Mesodermal cell (in vitro differentiated cells): ENCODE data around the gene CYFIP1.
"Not testable (repeated sequence)": the region's sequence is repeated elsewhere in the genome, so short reads cannot be mapped to it uniquely, and the experiment has no call there.

ENCODE experiments used
- H3K27ac ChIP-seq: 2 replicates; pipeline ENCODE4 v1.7.0; 2013; ENCODE audit warnings: mild to moderate bottlenecking, low read depth, low read length, moderate library complexity; ENCODE audit not compliant: severe bottlenecking
- H3K36me3 ChIP-seq: 2 replicates; pipeline ENCODE4 v1.7.1; 2013; ENCODE audit warnings: mild to moderate bottlenecking, low read length, moderate library complexity; ENCODE audit not compliant: control insufficient read depth, insufficient read depth
- H3K4me1 ChIP-seq: one replicate; pipeline ENCODE4 v1.7.1; 2013; ENCODE audit warnings: mild to moderate bottlenecking, low read length; ENCODE audit not compliant: insufficient read depth, control insufficient read depth, poor library complexity, severe bottlenecking
- H3K4me3 ChIP-seq: 2 replicates; pipeline ENCODE4 v1.7.0; 2013; ENCODE audit warnings: low read length, control low read depth, mild to moderate bottlenecking; ENCODE audit not compliant: insufficient read depth, poor library complexity, severe bottlenecking; ENCODE audit errors: extremely low read depth
- H3K9me3 ChIP-seq: 2 replicates; pipeline ENCODE4 v1.7.1; 2013; ENCODE audit warnings: mild to moderate bottlenecking, low read length, moderate library complexity; ENCODE audit not compliant: control insufficient read depth
- WGBS, 2 experiments: methylation state at CpG; one replicate each; pipeline ENCODE4 v1.1.5; 2013; ENCODE audit warnings: missing lambda C conversion rate in 2 of 2; ENCODE audit not compliant: insufficient coverage in 2 of 2; 5-methylcytosine and 5-hydroxymethylcytosine counted together

CYFIP1 gene

GRCh38 chr15:22989576-22990477 is 9.7 kb upstream of the CYFIP1 start:
- no peak overlapping the region for H3K27ac ChIP-seq
- no peaks in the 10 kb centered on the region for H3K4me1 ChIP-seq
- H3K36me3 ChIP-seq, result peaks cover 8% of the 10 kb centered on the region
- WGBS, 2 experiments, result 77 to 83% methylated on average over 3 to 4 of the region's 7 CpGs
- no peaks in the 10 kb centered on the region for H3K9me3 ChIP-seq
- H3K4me3 ChIP-seq, result no peak overlapping the region

GRCh38 chr15:22988811-22989210 is 8.6 kb upstream of the CYFIP1 start:
- H3K36me3 ChIP-seq, result peaks cover 3% of the 10 kb centered on the region
- H3K4me3 ChIP-seq, result no peak overlapping the region
- H3K4me1 ChIP-seq, result no peaks in the 10 kb centered on the region
- WGBS, 2 experiments, result 89 to 100% methylated on average over 2 to 5 of the region's 7 CpGs
- H3K27ac ChIP-seq, result no peak overlapping the region
- no peaks in the 10 kb centered on the region for H3K9me3 ChIP-seq

- not testable (repeated sequence) for H3K27ac ChIP-seq, H3K4me1 ChIP-seq, H3K4me3 ChIP-seq, H3K36me3 ChIP-seq, H3K9me3 ChIP-seq
- 98% methylated on average over 7 to 8 of the region's 11 CpGs for WGBS, 2 experiments
Measured at GRCh38 chr15:22981931-22982330, 1.8 kb upstream of the CYFIP1 start.

GRCh38 chr15:22981051-22981840 is 1.1 kb upstream of the CYFIP1 start:
- Histone ChIP-seq H3K27ac (no peak overlapping the region), H3K4me1 (peaks cover 6% of the 10 kb centered on the region)
- 87% methylated on average over 15 to 19 of the region's 30 CpGs for WGBS, 2 experiments

GRCh38 chr15:22979238-22980188 is 655 bp downstream of the CYFIP1 start:
- Histone ChIP-seq H3K9me3 (no peaks in the 10 kb centered on the region), H3K36me3 (peaks cover 5% of the 10 kb centered on the region), H3K27ac (peak overlapping the region; percentile 66), H3K4me1 (peaks cover 12% of the 10 kb centered on the region), H3K4me3 (peak overlapping the region; percentile 85)
- WGBS, 2 experiments, result 0% methylated on average over 74 of the region's 88 CpGs

More at GRCh38 chr15:22981051-22981840, 1.1 kb upstream of the CYFIP1 start:
- Histone ChIP-seq H3K9me3 (no peaks in the 10 kb centered on the region), H3K36me3 (no peaks in the 10 kb centered on the region), H3K4me3 (peak overlapping the region; percentile 85)

- Histone ChIP-seq H3K36me3 (peaks cover 5% of the 10 kb centered on the region), H3K4me3 (peak overlapping the region; percentile 85), H3K27ac (no peak overlapping the region), H3K9me3 (no peaks in the 10 kb centered on the region), H3K4me1 (peaks cover 14% of the 10 kb centered on the region)
- WGBS, 2 experiments, result 16% methylated on average over 18 to 20 of the region's 22 CpGs
Measured at GRCh38 chr15:22978691-22979237, 1.4 kb downstream of the CYFIP1 start.

GRCh38 chr15:22974745-22975144 is 5.4 kb downstream of the CYFIP1 start:
- WGBS, 2 experiments, result 92 to 93% methylated on average over 3 of the region's 4 CpGs
- no peak overlapping the region for H3K4me3 ChIP-seq

GRCh38 chr15:22973987-22974386 is 6.2 kb downstream of the CYFIP1 start:
- H3K4me1 ChIP-seq, result peaks cover 13% of the 10 kb centered on the region
- H3K36me3 ChIP-seq, result peaks cover 19% of the 10 kb centered on the region
- WGBS, 2 experiments, result 86 to 100% methylated on average over 1 to 2 of the region's 4 CpGs
- no peak overlapping the region for H3K27ac ChIP-seq
- H3K9me3 ChIP-seq, result peaks cover 4% of the 10 kb centered on the region
- H3K4me3 ChIP-seq, result no peak overlapping the region

More at GRCh38 chr15:22974745-22975144, 5.4 kb downstream of the CYFIP1 start:
- Histone ChIP-seq H3K36me3 (peaks cover 17% of the 10 kb centered on the region), H3K9me3 (peaks cover 4% of the 10 kb centered on the region), H3K4me1 (peaks cover 12% of the 10 kb centered on the region), H3K27ac (no peak overlapping the region)

- Histone ChIP-seq H3K36me3 (peaks cover 19% of the 10 kb centered on the region), H3K9me3 (peaks cover 4% of the 10 kb centered on the region), H3K4me3 (no peak overlapping the region), H3K27ac (no peak overlapping the region), H3K4me1 (peaks cover 16% of the 10 kb centered on the region)
- 100% methylated on average over 1 of the region's 5 CpGs for WGBS, 2 experiments
Measured at GRCh38 chr15:22973286-22973685, 6.9 kb downstream of the CYFIP1 start.

- Histone ChIP-seq H3K36me3 (peaks cover 18% of the 10 kb centered on the region), H3K4me3 (no peak overlapping the region), H3K9me3 (peaks cover 4% of the 10 kb centered on the region), H3K27ac (no peak overlapping the region), H3K4me1 (peaks cover 16% of the 10 kb centered on the region)
- 100% methylated on average over 1 of the region's 3 CpGs; no CpG with 5 or more reads in 1 of the 2 experiments for WGBS, 2 experiments
Measured at GRCh38 chr15:22969489-22969888, 10.7 kb downstream of the CYFIP1 start.
